MCF 10A (cell line): ENCODE results near the gene POLE. TPM values are rescaled to one million over a fixed set of nuclear protein-coding genes. Genes with fewer than 3 reads are reported as not detected.

Source experiments
- BruUV-seq: library from RNA; stranded (reverse); fragments of 400-500 nt; replicated peaks from 2 replicates; lab custom pipeline; 2021; lab: Mats Ljungman, UMichigan
- CTCF ChIA-PET: fragments of 300-600 bp; sonication (Branson Sonifier 250); formaldehyde crosslinking; extraction: SDS; loops from one replicate; lab custom pipeline; 2021; ENCODE audit warnings: antibody characterized with exemption, inconsistent platforms; lab: Yijun Ruan, JAX
- POLR2A ChIA-PET: fragments of 300-600, 350-650 bp; sonication (Branson Sonifier 250); formaldehyde crosslinking; extraction: SDS; loops from one replicate; lab custom pipeline; 2020; ENCODE audit warnings: antibody characterized with exemption, inconsistent platforms; lab: Yijun Ruan, JAX
- DNase-seq: peaks from one replicate; pipeline ENCODE4 v3.0.0-alpha.2; 2018; ENCODE audit not compliant: unreplicated experiment
- H3K27ac Mint-ChIP-seq: one replicate; pipeline ENCODE4 v1.8.0; 2022; ENCODE audit warnings: mild to moderate bottlenecking, low read depth, mixed read lengths; ENCODE audit not compliant: unreplicated experiment
- H3K27me3 Mint-ChIP-seq: one replicate; pipeline ENCODE4 v1.8.0; 2022; ENCODE audit warnings: mixed read lengths; ENCODE audit not compliant: insufficient read depth, unreplicated experiment
- H3K36me3 Mint-ChIP-seq: one replicate; pipeline ENCODE4 v1.8.0; 2022; ENCODE audit warnings: mild to moderate bottlenecking, moderate library complexity, mixed read lengths; ENCODE audit not compliant: insufficient read depth, unreplicated experiment
- H3K4me1 Mint-ChIP-seq: one replicate; pipeline ENCODE4 v1.8.0; 2022; ENCODE audit warnings: mixed read lengths; ENCODE audit not compliant: insufficient read depth, unreplicated experiment
- H3K4me3 Mint-ChIP-seq: one replicate; pipeline ENCODE4 v1.8.0; 2022; ENCODE audit warnings: mild to moderate bottlenecking, moderate library complexity, mixed read lengths; ENCODE audit not compliant: unreplicated experiment
- H3K9me3 Mint-ChIP-seq: one replicate; pipeline ENCODE4 v1.8.0; 2022; ENCODE audit warnings: mixed read lengths; ENCODE audit not compliant: unreplicated experiment
- intact Hi-C: fragments of 100-400 bp; cut with micrococcal nuclease; formaldehyde crosslinking; loops from 2 replicates; pipeline ENCODE4 v1.14.1; 2022
- total RNA-seq: library from RNA; stranded (reverse); gene quantifications from 2 replicates; pipeline ENCODE4 v1.2.3, GENCODE V29; 2022
- TF ChIP-seq, protein P1 (sequence below): fragments of 200-600 bp; IDR thresholded peaks from one replicate; pipeline ENCODE4 v1.8.0; 2022; ENCODE audit warnings: antibody characterized with exemption, mild to moderate bottlenecking; ENCODE audit not compliant: unreplicated experiment

POLE gene
- total RNA-seq, 1 experiment from 2014 or later: 36.3 TPM

DNA sequence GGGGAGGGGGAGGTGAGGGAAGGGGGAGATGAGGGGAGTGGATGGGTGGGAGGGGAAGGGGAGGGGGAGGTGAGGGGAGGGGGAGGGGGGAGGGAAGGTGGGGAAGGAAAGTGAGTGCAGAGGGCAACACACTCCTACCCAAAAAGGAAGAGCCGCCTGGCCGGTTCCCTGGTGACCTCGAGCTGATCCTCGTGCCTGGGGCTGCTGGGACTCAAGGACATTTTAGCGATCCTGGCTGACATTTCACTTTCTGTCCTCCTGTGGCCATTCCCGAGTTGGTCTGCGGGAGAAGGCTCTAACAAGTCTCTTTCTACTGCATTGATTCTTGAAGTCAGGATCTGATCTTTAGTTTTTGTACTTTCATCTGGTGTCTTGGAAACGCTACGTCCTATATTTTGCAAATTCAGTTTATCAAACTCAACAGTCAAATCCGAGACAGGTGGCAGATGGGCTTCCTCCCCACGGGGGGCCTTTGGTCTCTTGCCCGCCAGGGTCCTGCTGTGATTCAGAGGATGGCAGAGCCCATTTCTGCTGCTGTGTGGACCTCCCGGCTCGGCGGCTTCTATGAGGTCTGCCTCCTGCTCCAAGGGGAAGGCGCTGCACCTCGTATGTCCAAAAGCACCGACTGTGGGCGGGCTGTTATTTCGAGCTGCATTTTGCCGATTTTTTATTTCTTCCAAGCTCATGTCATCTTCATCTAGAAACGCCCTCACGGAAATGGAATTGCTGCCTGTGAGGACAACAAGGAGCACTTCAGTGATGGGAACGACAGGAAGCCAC lies 42.6 kb upstream of the POLE start:
- intact Hi-C loops: no loop called here
- DNase-seq: no peak
- Mint-ChIP-seq H3K9me3 (no peaks in the 10 kb centered on the region), H3K4me3 (no peak overlapping the region), H3K27me3 (no peaks in the 10 kb centered on the region), H3K27ac (no peak overlapping the region), H3K4me1 (no peaks in the 10 kb centered on the region), H3K36me3 (peaks cover 94% of the 10 kb centered on the region)
- ChIA-PET CTCF (no interaction called here), POLR2A (interaction anchor here (0.7 to 1.5 kb wide), 2 partner anchors 17 to 19 kb away, joined by 3 to 4 read pairs; partner anchors contain the start of gene PGAM5)
- TF ChIP-seq, protein P1, sequence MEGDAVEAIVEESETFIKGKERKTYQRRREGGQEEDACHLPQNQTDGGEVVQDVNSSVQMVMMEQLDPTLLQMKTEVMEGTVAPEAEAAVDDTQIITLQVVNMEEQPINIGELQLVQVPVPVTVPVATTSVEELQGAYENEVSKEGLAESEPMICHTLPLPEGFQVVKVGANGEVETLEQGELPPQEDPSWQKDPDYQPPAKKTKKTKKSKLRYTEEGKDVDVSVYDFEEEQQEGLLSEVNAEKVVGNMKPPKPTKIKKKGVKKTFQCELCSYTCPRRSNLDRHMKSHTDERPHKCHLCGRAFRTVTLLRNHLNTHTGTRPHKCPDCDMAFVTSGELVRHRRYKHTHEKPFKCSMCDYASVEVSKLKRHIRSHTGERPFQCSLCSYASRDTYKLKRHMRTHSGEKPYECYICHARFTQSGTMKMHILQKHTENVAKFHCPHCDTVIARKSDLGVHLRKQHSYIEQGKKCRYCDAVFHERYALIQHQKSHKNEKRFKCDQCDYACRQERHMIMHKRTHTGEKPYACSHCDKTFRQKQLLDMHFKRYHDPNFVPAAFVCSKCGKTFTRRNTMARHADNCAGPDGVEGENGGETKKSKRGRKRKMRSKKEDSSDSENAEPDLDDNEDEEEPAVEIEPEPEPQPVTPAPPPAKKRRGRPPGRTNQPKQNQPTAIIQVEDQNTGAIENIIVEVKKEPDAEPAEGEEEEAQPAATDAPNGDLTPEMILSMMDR: no peak
- no TSS peak for BruUV-seq

GRCh38 chr12:132728502-132728901 lies 41.4 kb upstream of the POLE start:
- BruUV-seq: no TSS peak
- TF ChIP-seq, protein P1: no peak
- Mint-ChIP-seq H3K27ac (no peak overlapping the region), H3K9me3 (no peaks in the 10 kb centered on the region), H3K4me3 (no peak overlapping the region), H3K4me1 (no peaks in the 10 kb centered on the region), H3K36me3 (peaks cover 94% of the 10 kb centered on the region), H3K27me3 (no peaks in the 10 kb centered on the region)
- ChIA-PET CTCF (no interaction called here), POLR2A (no interaction called here)
- no peak for DNase-seq
- intact Hi-C loops: no loop called here

GRCh38 chr12:132727091-132727794 lies 40.1 kb upstream of the POLE start:
- Mint-ChIP-seq H3K27ac (no peak overlapping the region), H3K4me1 (no peaks in the 10 kb centered on the region), H3K36me3 (peaks cover 97% of the 10 kb centered on the region), H3K27me3 (no peaks in the 10 kb centered on the region), H3K9me3 (no peaks in the 10 kb centered on the region), H3K4me3 (no peak overlapping the region)
- DNase-seq: no peak
- ChIA-PET CTCF (no interaction called here), POLR2A (interaction anchor here (1.4 kb wide), 1 partner anchor 17 kb away, joined by 6 read pairs; the partner anchor contains the start of gene PGAM5)
- TF ChIP-seq, protein P1: no peak
- BruUV-seq: no TSS peak
- intact Hi-C loops: no loop called here

GRCh38 chr12:132726386-132726785 lies 39.2 kb upstream of the POLE start:
- DNase-seq: no peak
- intact Hi-C loops: no loop called here
- Mint-ChIP-seq H3K27ac (no peak overlapping the region), H3K9me3 (no peaks in the 10 kb centered on the region), H3K4me1 (no peaks in the 10 kb centered on the region), H3K36me3 (peaks cover 97% of the 10 kb centered on the region), H3K27me3 (no peaks in the 10 kb centered on the region), H3K4me3 (no peak overlapping the region)
- ChIA-PET CTCF (no interaction called here), POLR2A (no interaction called here)
- BruUV-seq: no TSS peak
- TF ChIP-seq, protein P1: no peak
